Hematopoietic multipotent progenitor cell treated with erythropoietin and hydrocortisone succinate and interleukin-3 and kit ligand, for 6 days (in vitro differentiated cells): ENCODE results near the gene DNAH14.
"Not testable (repeated sequence)": the region's sequence is repeated elsewhere in the genome, so short reads cannot be mapped to it uniquely, and the experiment has no call there.

Experiments used
- DNase-seq: peaks from one replicate; pipeline ENCODE4 v3.0.0-alpha.2; 2015

The DNAH14 gene

GRCh38 chr1:224922404-224923164, 6.9 kb upstream of the DNAH14 start:
- DNase-seq = peak; percentile 55

DNA sequence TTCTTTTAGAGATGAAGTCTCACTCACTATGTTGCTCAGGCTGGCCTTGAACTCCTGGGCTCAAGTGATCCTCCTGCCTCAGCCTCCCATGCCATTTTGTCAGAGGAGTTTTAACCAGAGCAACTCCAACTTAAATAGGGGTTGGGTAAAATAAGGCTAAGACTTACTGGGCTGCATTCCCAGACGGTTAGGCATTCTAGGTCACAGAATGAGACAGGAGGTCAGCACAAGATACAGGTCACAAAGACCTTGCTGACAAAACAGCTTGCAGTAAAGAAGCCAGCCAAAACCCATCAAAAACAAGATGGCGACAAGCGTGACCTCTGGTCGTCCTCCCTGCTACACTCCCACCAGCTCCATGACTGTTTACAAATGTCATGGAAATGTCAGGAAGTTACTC, 5.7 kb upstream of the DNAH14 start:
- DNase-seq = no peak

GRCh38 chr1:224927631-224928030, 1.8 kb upstream of the DNAH14 start:
- DNase-seq = not testable (repeated sequence)

DNA sequence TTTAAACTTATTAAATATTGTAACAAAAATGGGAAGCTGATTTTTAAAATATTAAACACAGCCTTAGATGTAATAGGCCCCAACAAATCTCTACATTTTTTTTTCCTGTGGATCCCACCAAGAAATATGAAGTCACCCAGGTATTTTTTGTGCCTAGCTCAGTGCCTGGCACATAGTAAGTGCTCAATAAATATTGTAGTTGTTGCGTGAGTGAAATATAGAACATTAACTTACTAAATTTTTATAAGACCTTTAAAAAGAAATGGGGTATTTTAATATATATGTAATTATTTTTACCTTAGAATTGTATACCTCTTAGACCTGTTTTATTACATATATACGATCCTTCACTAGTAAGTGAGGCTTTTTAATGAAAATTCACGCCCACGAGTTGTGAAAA, 569 bp upstream of the DNAH14 start:
- DNase-seq = no peak

DNA sequence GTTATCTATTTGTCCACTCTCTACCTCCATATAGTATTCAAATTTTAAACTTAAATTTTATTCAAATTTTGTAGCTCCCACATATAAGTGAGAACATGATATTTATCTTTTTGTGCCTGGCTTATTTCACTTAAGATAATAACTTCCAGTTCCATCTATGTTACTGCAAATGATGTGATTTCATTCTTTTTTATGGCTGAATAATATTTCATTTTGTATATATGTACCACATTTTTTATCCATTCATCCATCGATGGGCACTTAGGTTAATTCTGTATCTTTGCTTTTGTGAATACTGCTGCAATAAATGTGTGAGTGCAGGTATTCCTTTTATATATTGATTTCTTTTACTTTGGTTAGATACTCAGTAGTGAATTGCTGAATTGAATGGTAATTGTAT, 2.1 kb downstream of the DNAH14 start:
- no peak for DNase-seq

GRCh38 chr1:224932607-224933249, 3.3 kb downstream of the DNAH14 start:
- no peak for DNase-seq

GRCh38 chr1:224933584-224933983, 4.1 kb downstream of the DNAH14 start:
- peak; percentile 7 for DNase-seq

DNA sequence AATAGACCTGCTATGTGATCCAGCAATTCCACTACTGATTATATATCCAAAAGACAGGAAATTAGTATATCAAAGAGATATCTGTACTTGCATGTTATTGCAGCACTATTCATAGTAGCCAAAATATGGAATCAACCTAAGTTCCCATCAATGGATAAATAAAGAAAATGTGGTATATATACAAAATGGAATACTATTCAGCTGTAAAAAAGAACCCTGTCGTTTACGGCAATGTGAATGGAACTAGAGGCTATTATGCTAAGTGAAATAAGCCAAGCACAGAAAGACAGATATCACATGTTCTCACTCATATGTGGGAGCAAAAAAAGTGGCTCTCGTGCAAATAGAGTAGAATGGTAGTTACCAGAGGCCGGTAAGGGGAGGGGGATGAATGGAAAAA, 9.2 kb downstream of the DNAH14 start:
- DNase-seq = no peak

DNA sequence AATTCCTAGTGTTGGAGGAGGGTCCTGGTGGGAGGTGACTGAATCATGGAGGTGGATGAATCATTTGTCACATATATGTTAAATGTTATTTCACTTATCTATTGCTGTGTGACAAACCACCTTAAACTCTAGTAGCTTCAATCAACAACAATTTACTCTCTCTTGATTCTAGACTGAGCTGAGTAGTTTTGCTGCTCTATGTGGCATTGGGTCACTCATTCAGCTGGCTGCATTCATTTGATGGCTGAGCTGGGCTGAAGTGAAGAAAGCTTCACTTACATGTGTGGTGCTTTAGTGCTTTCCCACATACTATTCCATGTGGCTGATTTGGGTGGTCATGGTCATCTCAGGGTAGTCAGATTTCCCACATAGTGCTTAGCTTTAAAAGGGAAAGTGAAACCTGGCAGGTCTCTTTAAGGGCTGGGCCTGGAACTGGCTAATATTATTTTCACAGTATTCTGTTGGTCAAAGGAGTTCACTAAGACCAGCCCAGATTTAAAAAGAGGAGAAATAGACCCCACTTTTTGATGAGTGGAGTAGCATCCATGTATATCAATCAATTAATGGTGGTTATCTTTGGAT, 10.5 kb downstream of the DNAH14 start:
- no peak for DNase-seq

- DNase-seq = not testable (repeated sequence)
These were observed 11.3 kb downstream of the DNAH14 start for GRCh38 chr1:224940735-224941134.

DNA sequence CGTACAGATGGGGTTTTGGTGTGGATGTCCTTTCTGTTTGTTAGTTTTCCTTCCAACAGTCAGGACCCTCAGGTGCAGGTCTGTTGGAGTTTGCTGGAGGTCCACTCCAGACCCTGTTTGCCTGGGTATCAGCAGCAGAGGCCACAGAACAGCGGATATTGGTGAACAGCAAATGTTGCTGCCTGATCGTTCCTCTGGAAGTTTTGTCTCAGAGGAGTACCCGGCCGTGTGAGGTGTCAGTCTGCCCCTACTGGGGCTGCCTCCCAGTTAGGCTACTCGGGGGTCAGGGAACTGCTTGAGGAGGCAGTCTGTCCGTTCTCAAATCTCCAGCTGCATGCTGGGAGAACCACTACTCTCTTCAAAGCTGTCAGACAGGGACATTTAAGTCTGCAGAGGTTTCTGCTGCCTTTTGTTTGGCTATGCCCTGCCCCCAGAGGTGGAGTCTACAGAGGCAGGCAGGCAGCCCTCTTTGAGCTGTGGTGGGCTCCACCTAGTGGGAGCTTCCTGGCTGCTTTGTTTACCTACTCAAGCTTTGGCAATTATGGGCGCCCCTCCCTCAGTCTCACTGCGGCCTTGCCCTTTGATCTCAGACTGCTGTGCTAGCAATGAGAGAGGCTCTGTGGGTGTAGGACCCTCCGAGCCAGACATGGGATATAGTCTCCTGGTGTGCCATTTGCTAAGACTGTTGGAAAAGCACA, 16.3 kb downstream of the DNAH14 start:
- DNase-seq = not testable (repeated sequence)

GRCh38 chr1:224946349-224946691, 16.8 kb downstream of the DNAH14 start:
- not testable (repeated sequence) for DNase-seq

- DNase-seq = peak; percentile 58
These were observed 28.2 kb downstream of the DNAH14 start for GRCh38 chr1:224957696-224958095.

DNA sequence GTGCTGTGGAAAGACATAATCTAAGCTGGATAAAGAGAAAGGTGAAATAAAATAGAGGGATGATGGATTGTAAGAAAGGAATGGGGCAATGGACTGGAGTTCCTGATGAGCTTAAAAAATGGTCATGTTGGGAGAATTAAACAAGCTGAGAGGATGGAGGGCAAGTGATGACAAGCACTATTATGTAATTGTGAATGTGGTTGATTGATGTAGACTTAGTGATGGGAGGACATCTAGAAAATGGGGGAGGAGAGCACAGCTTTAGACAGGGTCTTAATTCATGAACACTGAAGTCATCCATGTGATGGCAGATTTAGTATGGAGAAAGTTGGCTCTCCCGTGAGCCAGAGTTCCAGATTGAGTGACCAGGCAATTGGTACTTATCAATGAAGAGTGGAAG, 29.0 kb downstream of the DNAH14 start:
- no peak for DNase-seq

DNA sequence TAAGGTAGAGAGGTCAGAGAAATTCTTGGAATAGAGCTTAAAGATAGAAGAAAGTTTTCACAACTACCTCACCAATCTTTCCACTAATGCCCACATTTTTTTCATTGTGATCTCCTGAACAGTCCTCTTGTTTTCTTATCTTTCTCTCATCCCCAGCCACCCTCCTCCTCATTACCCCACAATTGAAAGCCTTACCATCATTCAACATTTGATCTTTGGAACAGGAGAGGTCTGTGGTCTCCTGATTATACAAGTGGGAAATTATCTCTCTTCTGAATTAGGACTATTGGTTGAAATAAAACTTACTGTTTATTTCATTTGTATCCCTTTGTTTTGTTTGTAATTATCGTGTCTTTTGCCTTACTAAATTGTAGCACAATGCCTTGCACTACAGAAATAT, 29.6 kb downstream of the DNAH14 start:
- DNase-seq = peak; percentile 72

DNA sequence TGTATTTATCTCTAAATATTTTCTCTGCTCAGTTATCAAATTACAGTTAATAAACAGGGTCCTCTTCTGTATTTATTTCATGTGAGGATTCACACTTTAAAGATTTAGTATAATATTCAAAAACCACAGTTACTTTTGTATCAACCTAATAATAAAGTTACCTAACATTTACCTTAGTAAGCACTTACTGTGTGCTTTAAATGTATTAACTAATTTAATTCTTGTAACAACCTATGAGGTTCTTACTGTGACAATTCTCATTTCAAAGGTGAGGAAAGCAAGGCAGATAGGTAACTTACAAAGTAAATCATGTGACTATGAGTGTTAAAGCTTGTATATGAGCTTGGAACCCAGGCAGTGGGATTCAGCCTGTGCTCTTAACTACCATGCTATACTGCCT, 30.2 kb downstream of the DNAH14 start:
- DNase-seq = no peak

- no peak for DNase-seq
These were observed 50.7 kb downstream of the DNAH14 start for GRCh38 chr1:224980181-224980580.

DNA sequence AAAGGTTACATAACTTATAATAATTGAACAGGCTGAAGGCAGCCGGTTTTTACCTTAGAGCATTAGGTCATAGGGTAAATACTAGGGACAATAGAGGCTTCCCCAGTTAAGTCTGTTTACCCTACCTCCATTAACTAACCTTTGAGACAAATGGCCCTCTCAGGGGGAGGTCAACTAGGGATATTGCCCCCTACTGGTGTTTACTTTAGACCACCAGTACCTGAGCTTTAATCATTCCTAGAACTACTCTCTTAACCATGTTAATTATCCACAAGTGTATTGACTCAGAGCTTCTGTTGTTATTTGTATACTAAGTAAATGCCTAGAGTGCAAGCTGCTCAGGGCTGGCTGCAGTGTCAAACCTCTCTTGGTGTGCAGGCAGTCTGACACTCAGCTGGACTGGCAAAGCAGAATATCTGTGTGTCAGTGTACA, 52.5 kb downstream of the DNAH14 start:
- not testable (repeated sequence) for DNase-seq

GRCh38 chr1:224988042-224988441, 58.6 kb downstream of the DNAH14 start:
- DNase-seq = no peak

DNA sequence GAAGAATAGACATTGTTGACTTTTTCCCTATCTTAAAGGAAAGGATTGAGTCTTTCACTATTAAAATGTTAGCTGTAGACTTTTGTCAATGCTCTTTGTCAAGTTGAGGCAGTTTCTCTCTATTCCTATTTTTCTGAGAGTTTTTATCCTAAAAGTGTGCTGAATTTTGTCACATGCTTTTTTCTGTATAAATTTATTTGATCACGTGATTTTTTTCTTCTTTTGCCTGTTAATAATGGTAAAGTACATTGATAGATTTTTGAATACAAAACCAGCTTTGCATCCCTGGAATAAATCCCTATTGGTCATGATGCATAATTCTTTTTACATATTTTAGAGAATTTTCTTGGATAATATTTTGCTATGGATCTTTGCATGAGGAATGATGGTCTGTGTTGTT, 60.1 kb downstream of the DNAH14 start:
- DNase-seq = no peak

DNA sequence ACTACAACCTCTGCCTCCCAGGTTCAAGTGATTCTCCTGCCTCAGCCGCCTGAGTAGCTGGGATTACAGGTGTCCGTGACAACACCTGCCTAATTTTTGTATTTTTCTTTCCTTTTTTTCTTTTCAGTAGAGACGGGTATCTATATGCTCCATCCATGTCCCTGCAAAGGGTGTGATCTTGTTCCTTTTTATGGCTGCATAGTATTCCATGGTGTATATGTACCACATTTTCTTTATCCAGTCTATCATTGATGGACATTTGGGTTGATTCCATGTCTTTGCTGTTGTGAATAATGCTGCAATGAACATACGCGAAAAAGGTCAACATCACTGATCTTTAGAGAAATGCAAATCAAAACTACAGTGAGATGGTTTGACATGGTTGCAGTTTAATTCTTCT, 62.1 kb downstream of the DNAH14 start:
- not testable (repeated sequence) for DNase-seq

DNA sequence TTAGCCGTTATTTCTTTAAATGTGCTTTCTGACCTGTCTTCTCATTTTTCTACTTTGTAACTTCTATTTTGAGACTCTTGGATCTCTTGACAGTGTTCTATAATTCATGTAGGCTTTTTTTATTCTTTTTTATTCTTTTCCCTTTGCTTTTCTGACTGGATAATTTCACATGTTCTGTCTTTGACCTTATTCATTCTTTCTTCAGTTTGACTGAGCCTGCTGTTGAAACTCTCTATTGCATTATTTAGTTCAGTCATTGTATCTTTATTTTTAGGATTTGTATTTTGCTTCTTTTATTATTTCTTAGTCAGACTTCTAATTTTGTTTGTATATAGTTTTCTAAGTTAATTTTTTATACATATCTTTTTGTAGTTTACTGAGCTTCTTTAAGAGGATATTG, 66.1 kb downstream of the DNAH14 start:
- DNase-seq = no peak

DNA sequence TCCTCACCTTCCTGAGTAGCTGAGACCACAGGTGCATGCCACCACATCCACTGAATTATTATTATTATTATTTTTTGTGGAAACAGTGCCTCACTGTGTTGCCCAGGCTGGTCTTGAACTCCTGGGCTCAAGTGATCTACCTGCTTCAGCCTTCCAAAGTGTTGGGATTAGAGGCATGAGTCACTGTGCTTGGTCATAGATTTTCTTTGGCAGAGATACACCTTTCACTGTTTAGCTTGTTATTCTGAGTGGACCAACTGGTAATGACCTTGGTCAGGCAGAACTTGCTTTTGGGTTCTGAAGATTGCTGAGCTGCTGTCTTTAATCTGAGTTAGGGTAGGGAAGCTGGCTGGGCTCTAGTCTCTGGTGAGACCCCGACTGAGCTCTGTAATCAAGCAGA, 66.8 kb downstream of the DNAH14 start:
- DNase-seq = no peak

DNA sequence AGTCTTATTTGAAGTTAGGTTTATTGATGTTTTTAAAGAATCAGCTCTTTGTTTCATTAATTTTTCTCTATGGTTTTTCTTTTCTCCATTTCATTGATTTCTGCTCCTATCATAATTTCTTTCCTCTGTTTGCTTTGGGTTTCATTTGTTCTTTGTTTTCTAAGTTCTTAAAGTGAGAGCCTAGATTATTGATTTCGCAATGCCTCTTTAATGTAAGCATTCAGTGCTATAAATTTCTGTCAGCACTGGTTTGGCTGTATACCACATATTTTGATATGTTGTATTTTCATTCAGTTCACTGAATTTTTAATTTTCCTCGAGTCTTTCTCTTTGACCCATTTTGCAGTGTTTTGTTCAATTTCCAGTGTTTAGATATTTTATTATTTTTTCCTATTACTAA, 68.7 kb downstream of the DNAH14 start:
- DNase-seq = no peak
